Fibroblast of pulmonary artery (primary cell): Measurements from ENCODE around the gene RAD18.

ENCODE experiments used
- DNase-seq: peaks from one replicate; pipeline ENCODE4 v3.0.0-alpha.2; 2010; ENCODE audit warnings: low read depth
- H3K4me3 ChIP-seq: replicated peaks from 2 replicates; pipeline ENCODE4 v1.5.1; 2011; ENCODE audit warnings: low read depth, mild to moderate bottlenecking, control low read depth, low read length, moderate library complexity
- TF ChIP-seq, protein P1 (sequence below): IDR thresholded peaks from 2 replicates; pipeline ENCODE4 v1.5.1; 2011; ENCODE audit warnings: mild to moderate bottlenecking, control low read depth, low read length, inconsistent platforms; ENCODE audit errors: missing control alignments

RAD18 gene

DNA sequence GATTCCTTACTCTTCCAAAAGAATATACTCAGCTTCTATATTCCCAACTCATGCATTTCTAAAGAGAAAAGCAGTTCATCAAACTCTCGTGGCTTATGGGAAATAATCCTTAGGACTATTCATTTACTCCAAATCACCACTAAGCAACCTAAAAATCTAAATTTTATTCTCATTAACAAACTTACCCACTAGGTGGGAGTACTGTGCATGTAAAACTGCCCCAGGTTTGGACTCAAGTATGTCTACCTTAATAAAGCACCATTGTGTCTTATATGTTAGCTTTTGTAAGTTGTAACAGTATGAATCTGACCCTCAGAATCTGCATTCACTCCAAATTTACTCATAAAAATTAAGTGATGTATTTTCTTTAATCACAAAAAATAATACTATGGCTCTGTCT, 25.3 kb downstream of the RAD18 start:
- DNase-seq, result peak; percentile 75
- TF ChIP-seq, protein P1, sequence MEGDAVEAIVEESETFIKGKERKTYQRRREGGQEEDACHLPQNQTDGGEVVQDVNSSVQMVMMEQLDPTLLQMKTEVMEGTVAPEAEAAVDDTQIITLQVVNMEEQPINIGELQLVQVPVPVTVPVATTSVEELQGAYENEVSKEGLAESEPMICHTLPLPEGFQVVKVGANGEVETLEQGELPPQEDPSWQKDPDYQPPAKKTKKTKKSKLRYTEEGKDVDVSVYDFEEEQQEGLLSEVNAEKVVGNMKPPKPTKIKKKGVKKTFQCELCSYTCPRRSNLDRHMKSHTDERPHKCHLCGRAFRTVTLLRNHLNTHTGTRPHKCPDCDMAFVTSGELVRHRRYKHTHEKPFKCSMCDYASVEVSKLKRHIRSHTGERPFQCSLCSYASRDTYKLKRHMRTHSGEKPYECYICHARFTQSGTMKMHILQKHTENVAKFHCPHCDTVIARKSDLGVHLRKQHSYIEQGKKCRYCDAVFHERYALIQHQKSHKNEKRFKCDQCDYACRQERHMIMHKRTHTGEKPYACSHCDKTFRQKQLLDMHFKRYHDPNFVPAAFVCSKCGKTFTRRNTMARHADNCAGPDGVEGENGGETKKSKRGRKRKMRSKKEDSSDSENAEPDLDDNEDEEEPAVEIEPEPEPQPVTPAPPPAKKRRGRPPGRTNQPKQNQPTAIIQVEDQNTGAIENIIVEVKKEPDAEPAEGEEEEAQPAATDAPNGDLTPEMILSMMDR, result peak; percentile 60
- no peak overlapping the region for H3K4me3 ChIP-seq

DNA sequence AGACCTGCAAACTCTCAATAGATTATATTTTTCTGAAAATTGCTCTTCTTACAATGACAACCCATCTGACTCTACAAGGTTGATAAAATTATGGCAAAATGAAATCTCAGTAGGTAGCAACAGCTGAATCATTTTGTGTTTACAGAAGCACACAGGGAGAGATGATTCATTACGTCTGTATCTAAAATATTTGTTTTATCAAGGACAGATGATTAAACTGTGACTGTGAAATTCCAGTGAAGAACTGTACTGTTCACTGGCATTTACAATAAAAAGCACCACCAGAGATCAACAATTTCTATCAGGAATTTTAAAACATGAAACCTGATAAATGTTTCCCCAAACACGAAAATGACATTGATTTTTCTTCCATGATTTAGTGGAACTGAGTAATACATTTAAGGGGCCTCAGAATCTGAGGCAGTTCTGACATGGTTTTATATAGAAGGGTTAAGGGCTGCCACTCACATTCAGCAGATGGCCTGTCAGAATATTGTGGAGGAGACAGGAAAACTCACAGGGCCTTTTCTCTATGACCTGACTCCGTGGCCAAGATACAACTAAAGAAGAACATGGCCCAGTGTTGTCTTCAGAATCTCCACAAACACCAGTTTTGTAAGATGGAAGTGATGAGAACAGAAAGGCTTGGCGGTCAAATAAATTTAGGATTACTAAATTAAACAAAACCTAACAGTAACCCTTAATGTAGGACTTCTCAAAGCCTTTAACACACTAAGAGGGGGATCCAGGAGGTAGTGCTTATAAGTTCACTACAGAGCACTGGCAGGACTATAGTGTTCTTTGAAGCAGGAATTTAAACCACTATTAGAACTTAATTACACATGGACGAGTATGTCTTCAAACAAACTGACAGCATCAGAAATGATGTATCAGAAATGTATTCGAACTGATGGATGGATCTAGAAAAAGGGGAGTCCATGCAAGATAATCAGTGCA, 25.9 kb downstream of the RAD18 start:
- peak; percentile 89 for DNase-seq
- TF ChIP-seq, protein P1, result no peak
- H3K4me3 ChIP-seq, result no peak overlapping the region

DNA sequence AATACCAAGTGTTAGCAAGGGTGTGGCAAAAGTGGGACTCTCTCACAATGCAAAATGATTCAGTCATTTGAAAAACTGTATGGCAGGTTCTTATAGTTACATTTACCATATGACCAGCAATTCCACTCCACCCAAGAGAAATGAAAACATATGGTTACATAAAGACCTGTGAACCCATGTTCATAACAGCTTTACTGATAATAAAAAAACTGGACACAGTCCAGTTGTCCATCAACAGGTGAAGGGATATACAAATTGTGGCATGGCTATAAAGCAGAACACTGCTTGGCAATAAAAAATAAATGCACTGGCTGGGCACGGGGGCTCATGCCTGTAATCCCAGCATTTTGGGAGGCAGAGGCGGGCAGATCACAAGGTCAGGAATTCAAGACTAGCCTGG, 30.8 kb downstream of the RAD18 start:
- H3K4me3 ChIP-seq, result no peak overlapping the region
- DNase-seq, result no peak
- TF ChIP-seq, protein P1, result no peak

DNA sequence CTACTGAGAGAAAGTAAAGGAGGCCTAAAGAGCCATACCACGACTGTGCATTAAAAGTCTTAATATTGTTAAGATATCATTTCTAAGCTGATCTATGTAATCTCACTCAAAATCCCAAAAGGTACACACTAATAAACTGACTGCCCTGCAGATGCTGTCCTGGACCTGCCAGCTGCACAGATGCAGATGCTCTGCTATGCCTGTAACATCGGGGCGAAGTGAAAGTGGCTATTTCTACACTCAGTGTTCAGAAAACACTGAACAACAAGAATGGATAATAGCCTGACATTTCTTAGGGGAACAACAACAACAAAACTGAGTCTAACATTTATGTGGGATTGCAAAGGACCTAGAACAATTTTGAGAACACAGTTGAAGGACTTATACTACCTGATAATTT, 31.9 kb downstream of the RAD18 start:
- DNase-seq, result no peak
- no peak overlapping the region for H3K4me3 ChIP-seq
- TF ChIP-seq, protein P1, result no peak

DNA sequence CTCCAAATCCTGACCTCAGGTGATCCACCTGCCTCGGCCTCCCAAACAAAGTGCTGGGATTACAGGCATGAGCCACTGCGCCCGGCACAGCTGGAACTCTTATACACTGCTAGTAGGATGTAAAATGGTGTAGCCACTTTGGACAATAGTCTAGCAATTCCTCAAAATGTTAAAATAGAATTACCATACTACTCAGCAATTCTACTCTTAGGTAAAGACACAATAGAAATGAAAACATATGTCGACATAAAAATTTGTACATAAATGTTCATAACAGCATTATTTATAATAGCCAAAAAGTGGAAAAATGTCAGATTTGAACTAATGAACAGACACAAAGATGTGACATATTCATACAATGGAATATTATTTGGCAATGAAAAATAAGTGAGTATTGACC, 33.4 kb downstream of the RAD18 start:
- no peak overlapping the region for H3K4me3 ChIP-seq
- TF ChIP-seq, protein P1, result no peak
- DNase-seq, result no peak

DNA sequence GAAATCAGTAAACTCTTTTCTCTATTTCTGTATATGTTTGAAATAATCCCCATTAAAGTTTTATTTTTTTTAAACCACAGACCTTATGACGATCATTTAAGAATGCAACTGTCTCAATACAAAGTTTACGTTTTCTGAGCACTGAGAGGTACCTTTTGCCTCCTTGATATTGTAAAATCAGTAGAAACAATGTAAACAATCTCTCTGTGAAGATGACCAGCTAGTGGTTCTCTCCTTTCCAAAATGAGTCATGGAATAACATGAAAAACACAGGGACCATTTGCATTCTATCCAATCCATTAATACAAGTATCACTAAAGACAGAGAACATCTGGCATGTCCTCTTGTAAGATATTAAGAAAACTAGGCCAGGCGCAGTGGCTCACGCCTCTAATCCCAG, 48.8 kb downstream of the RAD18 start:
- DNase-seq, result no peak
- no peak overlapping the region for H3K4me3 ChIP-seq

More for the DNA sequence above, 48.8 kb downstream of the RAD18 start:
- TF ChIP-seq, protein P1, result no peak
